Heart left ventricle (tissue), 16 donors: ENCODE measurements around the gene SCG3. TPM values are rescaled to one million over a fixed set of nuclear protein-coding genes. Genes with fewer than 3 reads are reported as not detected.

Source experiments
- ATAC-seq, 4 donors: fragments of 200-7000 bp; cut with Tn5 transposase; one replicate each; pipeline ENCODE4 v1.9.1; 2020 to 2022; ENCODE audit warnings: moderate library complexity in 4 of 4, mild to moderate bottlenecking in 3 of 4, moderate number of reproducible peaks in 1 of 4
- DNase-seq, 5 donors: peaks; one replicate each; pipeline ENCODE4 v3.0.0-alpha.2; 2020
- H3K27ac ChIP-seq, 12 donors: fragments of 200-600 bp; sonication (generic) in 4 of 12; one replicate each; pipeline versions ENCODE4 v1.5.0 to v1.8.0; 2016 to 2022; ENCODE audit warnings: mild to moderate bottlenecking in 2 of 12
- H3K27me3 ChIP-seq, 9 donors: fragments of 200-600 bp; sonication (generic) in 2 of 9; one replicate each; pipeline versions ENCODE4 v1.5.1 to v1.8.0; 2016 to 2022; ENCODE audit warnings: mild to moderate bottlenecking in 3 of 9
- H3K36me3 ChIP-seq, 9 donors: fragments of 200-600 bp; sonication (generic) in 2 of 9; one replicate each; pipeline versions ENCODE4 v1.5.0 to v1.8.0; 2018 to 2022; ENCODE audit warnings: mild to moderate bottlenecking in 2 of 9
- H3K4me1 ChIP-seq, 12 donors: fragments of 200-600 bp; sonication (generic) in 4 of 12; one replicate each; pipeline versions ENCODE4 v1.5.0 to v1.8.0; 2016 to 2022; ENCODE audit warnings: mild to moderate bottlenecking in 3 of 12
- H3K4me3 ChIP-seq, 12 donors: fragments of 200-600 bp; sonication (generic) in 4 of 12; one replicate each; pipeline versions ENCODE4 v1.5.0 to v1.8.0; 2017 to 2022; ENCODE audit warnings: mild to moderate bottlenecking in 9 of 12, moderate library complexity in 4 of 12
- H3K9me3 ChIP-seq, 12 donors: fragments of 200-600 bp; sonication (generic) in 4 of 12; one replicate each; pipeline versions ENCODE4 v1.5.0 to v1.8.0; 2016 to 2022; ENCODE audit warnings: mild to moderate bottlenecking in 1 of 12
- CTCF ChIP-seq, 12 donors: fragments of 200-600 bp; sonication (generic) in 4 of 12; IDR thresholded peaks; one replicate each; pipeline versions ENCODE4 v1.5.0 to v1.8.0; 2018 to 2022; ENCODE audit warnings: antibody characterized with exemption in 12 of 12, mild to moderate bottlenecking in 5 of 12
- POLR2A ChIP-seq, 2 donors: fragments of 450-650 bp; IDR thresholded peaks; one replicate each; pipeline ENCODE4 v1.6.1; 2017; ENCODE audit warnings: antibody characterized with exemption in 2 of 2, mild to moderate bottlenecking in 2 of 2, moderate library complexity in 2 of 2
- WGBS, 4 donors: extraction: QIAGEN DNeasy Blood & Tissue Kit in 2 of 4; methylation state at CpG; one replicate each; pipeline versions ENCODE4 v1.1.5 to v1.1.7; 2013 to 2018; 5-methylcytosine and 5-hydroxymethylcytosine counted together
- intact Hi-C, 10 donors: fragments of 100-400 bp; cut with DNase I; formaldehyde crosslinking; loops; one replicate each; pipeline versions ENCODE4 v1.11.1 to v1.14.2; 2022
- long read RNA-seq, 3 donors: library from polyadenylated mRNA; unstranded; transcript quantifications; one replicate each; pipeline ENCODE4 v2.0.0, GENCODE V29; 2020 to 2021
- polyA plus RNA-seq, 2 donors: library from polyadenylated mRNA; stranded (reverse); fragments of 200-250 nt; gene quantifications; one replicate each; pipeline ENCODE4 v1.2.3, GENCODE V29; 2013
- total RNA-seq, 9 donors: library from RNA; depleted of rRNA in 2 of 9; stranded (reverse); fragments of >200 nt in 2 of 9; fragmentation: NEBNext Ultra II Directional in 3 of 9; extraction: Animal tissue kit (Norgen Biotek cat#: 25700) in 3 of 9; gene quantifications; one replicate each; pipeline versions ENCODE4 v1.1.0 to v1.2.4, GENCODE V29; 2016 to 2023
- donor health status: ischemic (EF 13 %, LVEDD 7.1; RV severe dilation, severe dysfunction).
- donor health status: healthy with polysubstance abuse.
- donor health status: DM: no; HTN: yes; CAD: no.
- donor health status: DM: no; HTN: no; CAD: no.
- donor health status: ischemic (EF 25% LVEDD 6.9; RV normal size, moderate dysfunction).
- donor health status: ischemic (EF 25% LVEDD 5.7; RV mildly dilated, moderate dysfunction).
- donor health status: healthy.
- donor health status: DM: yes; HTN: yes; CAD: no.
- donor health status: ischemic (EF 35%, LVEDD 5.7; RV mildly dilated, moderate dysfunction).
- donor health status: nonischemic (EF 11% LVEDD 7.7; RV severe dilation, severe dysfunction).
- donor health status: DM: yes; HTN: yes; CAD: no.
- donor health status: PGD.
- donor health status: ischemic (EF 29% LVEDD 5.4; RV normal size, mild dysfunction).
- donor health status: nonischemic (EF 23%, LVEDD 6.1; RV moderate dilation, normal function).

SCG3 gene
- total RNA-seq (under 1 TPM in 2 of 9 donors, not detected in 7; 0.10 to 0.11 TPM), polyA plus RNA-seq (under 1 TPM in 1 of 2 donors, not detected in 1; 0.04 TPM)
- long read RNA-seq, donor 1: 0 reads
- long read RNA-seq, donor 2: 0 reads
- long read RNA-seq, donor 3: 0 reads

- peak; percentile 67 to 97 (median 94) for ATAC-seq
- TF ChIP-seq CTCF (IDR thresholded peaks at IDR 0.05) (no peak), POLR2A (IDR thresholded peaks at IDR 0.05) (no peak)
- 1 to 3% (median 2%) methylated on average over 32 to 38 of the region's 38 CpGs for WGBS, 4 donors
- Histone ChIP-seq H3K36me3 (no peaks in the 10 kb centered on the region), H3K27ac (no peak within 1 kb of the TSS), H3K9me3 (no peaks in the 10 kb centered on the region), H3K27me3 (peaks cover 0 to 41% (median 0%) of the 10 kb centered on the region in 9 donors), H3K4me1 (peaks cover 0 to 10% (median 0%) of the 10 kb centered on the region in 12 donors), H3K4me3 (peak within 1 kb of the TSS in 4 of 12 donors; percentile 5 to 19 (median 12))
- intact Hi-C loops: loop anchor here in 1 of 10 donors (10.0 kb wide), 1 partner anchor 73 kb away; the partner anchor contains the start of gene TMOD2
- peak; percentile 73 to 87 (median 80) for DNase-seq
Observed at GRCh38 chr15:51681303-51681963, at the start of gene SCG3. SCG3 (plus strand) TSS chr15:51681503; CDS start chr15:51681756, 253 bp downstream.

GRCh38 chr15:51634591-51635198 lies 46.6 kb upstream of the SCG3 start:
- H3K4me1 ChIP-seq: peaks cover 0 to 14% (median 0%) of the 10 kb centered on the region in 12 donors
- no peak for ATAC-seq
- H3K9me3 ChIP-seq: no peaks in the 10 kb centered on the region

GRCh38 chr15:51641490-51642130 lies 39.7 kb upstream of the SCG3 start:
- no peak overlapping the region for H3K4me3 ChIP-seq
- TF ChIP-seq CTCF (IDR thresholded peaks at IDR 0.05) (no peak), POLR2A (IDR thresholded peaks at IDR 0.05) (no peak)
- no peaks in the 10 kb centered on the region for H3K27me3 ChIP-seq
- DNase-seq: no peak
- no peaks in the 10 kb centered on the region for H3K36me3 ChIP-seq
- H3K9me3 ChIP-seq: no peaks in the 10 kb centered on the region
- ATAC-seq: no peak
- peak overlapping the region in 1 of 12 donors; percentile 87 for H3K27ac ChIP-seq
- peaks cover 0 to 20% (median 0%) of the 10 kb centered on the region in 12 donors for H3K4me1 ChIP-seq
- 65 to 73% (median 70%) methylated on average over 4 of the region's 4 CpGs for WGBS, 4 donors
- intact Hi-C loops: no loop called here

More at GRCh38 chr15:51634591-51635198, 46.6 kb upstream of the SCG3 start:
- DNase-seq: no peak
- H3K27ac ChIP-seq: peak overlapping the region in 1 of 12 donors; percentile 37
- intact Hi-C loops: no loop called here
- H3K36me3 ChIP-seq: no peaks in the 10 kb centered on the region
- TF ChIP-seq CTCF (IDR thresholded peaks at IDR 0.05) (no peak), POLR2A (IDR thresholded peaks at IDR 0.05) (no peak)
- WGBS, 4 donors: 57 to 62% (median 59%) methylated on average over 3 of the region's 3 CpGs
- no peaks in the 10 kb centered on the region for H3K27me3 ChIP-seq
- no peak overlapping the region for H3K4me3 ChIP-seq

GRCh38 chr15:51642696-51643095 lies 38.6 kb upstream of the SCG3 start:
- no peak for TF ChIP-seq CTCF (IDR thresholded peaks at IDR 0.05)
- no peak for TF ChIP-seq POLR2A (IDR thresholded peaks at IDR 0.05)

More at GRCh38 chr15:51642696-51643095, 38.6 kb upstream of the SCG3 start:
- no peaks in the 10 kb centered on the region for H3K9me3 ChIP-seq
- H3K27me3 ChIP-seq: no peaks in the 10 kb centered on the region
- 42 to 53% (median 47%) methylated on average over 1 of the region's 1 CpG for WGBS, 4 donors
- H3K4me1 ChIP-seq: peaks cover 0 to 29% (median 0%) of the 10 kb centered on the region in 12 donors
- no peak overlapping the region for H3K4me3 ChIP-seq
- H3K36me3 ChIP-seq: no peaks in the 10 kb centered on the region
- DNase-seq (no peak), ATAC-seq (no peak)
- H3K27ac ChIP-seq: peak overlapping the region in 1 of 12 donors; percentile 87
- intact Hi-C loops: no loop called here
